NCI-H526 treated with DMSO at 0.1 percent for 48 hours (cell line): ENCODE results near the gene PRKAR2B.

ENCODE experiments used
- DNase-seq: peaks from one replicate; lab custom pipeline; 2025; lab: John Stamatoyannopoulos, UW

PRKAR2B gene

GRCh38 chr7:107158028-107158427, 113.5 kb downstream of the PRKAR2B start:
- no peak for DNase-seq

GRCh38 chr7:107160389-107160788, 115.9 kb downstream of the PRKAR2B start:
- DNase-seq = no peak

- no peak for DNase-seq
These were observed 116.9 kb downstream of the PRKAR2B start for GRCh38 chr7:107161415-107161814.

GRCh38 chr7:107162475-107162874, 118.0 kb downstream of the PRKAR2B start:
- no peak for DNase-seq

GRCh38 chr7:107164092-107164491, 119.6 kb downstream of the PRKAR2B start:
- no peak for DNase-seq

- DNase-seq = no peak
These were observed 120.8 kb downstream of the PRKAR2B start for GRCh38 chr7:107165341-107165740.

GRCh38 chr7:107166736-107167426, 122.4 kb downstream of the PRKAR2B start:
- DNase-seq = no peak

- DNase-seq = peak; percentile 51
These were observed 123.2 kb downstream of the PRKAR2B start for GRCh38 chr7:107167483-107168232.

- peak; percentile 100 for DNase-seq
These were observed 124.0 kb downstream of the PRKAR2B start, which contains the start of gene HBP1 for GRCh38 chr7:107168233-107169119. TSS of gene HBP1 (plus strand) at chr7:107169003. CDS start at chr7:107179894, 10,891 bp downstream.

GRCh38 chr7:107169120-107170050, 124.9 kb downstream of the PRKAR2B start:
- DNase-seq = peak; percentile 95

GRCh38 chr7:107170051-107170915, 125.8 kb downstream of the PRKAR2B start:
- no peak for DNase-seq

GRCh38 chr7:107171496-107171895, 127.0 kb downstream of the PRKAR2B start:
- no peak for DNase-seq

GRCh38 chr7:107172276-107173032, 127.9 kb downstream of the PRKAR2B start:
- DNase-seq = no peak

- no peak for DNase-seq
These were observed 128.7 kb downstream of the PRKAR2B start for GRCh38 chr7:107173191-107173590.

- no peak for DNase-seq
These were observed 129.3 kb downstream of the PRKAR2B start for GRCh38 chr7:107173691-107174406.

- DNase-seq = no peak
These were observed 135.0 kb downstream of the PRKAR2B start for GRCh38 chr7:107179326-107180164.

GRCh38 chr7:107180378-107180777, 135.9 kb downstream of the PRKAR2B start:
- DNase-seq = no peak

- DNase-seq = no peak
These were observed 136.7 kb downstream of the PRKAR2B start for GRCh38 chr7:107181172-107181571.
